OCI-LY3 (cell line): ENCODE data around the gene PAPOLB.

Source experiments
- CTCF ChIP-seq: fragments of 200-600, 300-600 bp; sonication (generic); IDR thresholded peaks from 2 replicates; pipeline ENCODE4 v1.5.1; 2014; ENCODE audit warnings: antibody characterized with exemption, low read length, low read depth
- EZH2phosphoT487 ChIP-seq: fragments of 200-600 bp; shearing (Covaris generic); IDR thresholded peaks from 2 replicates; pipeline ENCODE4 v1.6.1; 2018; ENCODE audit warnings: antibody characterized with exemption, mixed run types, low read depth

- TF ChIP-seq CTCF (no peak), EZH2phosphoT487 (no peak)
Measured at GRCh38 chr7:4871056-4871680, 9.3 kb upstream of the PAPOLB start.
